GM12873 (cell line): Measurements from ENCODE around the gene TPPP.

ENCODE experiments used
- CTCF ChIP-seq: IDR thresholded peaks from 2 replicates; pipeline ENCODE4 v1.5.1; 2012; ENCODE audit warnings: low read depth, mild to moderate bottlenecking, moderate library complexity, low read length, control low read depth; ENCODE audit not compliant: insufficient read depth; ENCODE audit errors: missing control alignments

The TPPP gene

GRCh38 chr5:624951-625230 lies 68.3 kb downstream of the TPPP start:
- TF ChIP-seq CTCF, result no peak

DNA sequence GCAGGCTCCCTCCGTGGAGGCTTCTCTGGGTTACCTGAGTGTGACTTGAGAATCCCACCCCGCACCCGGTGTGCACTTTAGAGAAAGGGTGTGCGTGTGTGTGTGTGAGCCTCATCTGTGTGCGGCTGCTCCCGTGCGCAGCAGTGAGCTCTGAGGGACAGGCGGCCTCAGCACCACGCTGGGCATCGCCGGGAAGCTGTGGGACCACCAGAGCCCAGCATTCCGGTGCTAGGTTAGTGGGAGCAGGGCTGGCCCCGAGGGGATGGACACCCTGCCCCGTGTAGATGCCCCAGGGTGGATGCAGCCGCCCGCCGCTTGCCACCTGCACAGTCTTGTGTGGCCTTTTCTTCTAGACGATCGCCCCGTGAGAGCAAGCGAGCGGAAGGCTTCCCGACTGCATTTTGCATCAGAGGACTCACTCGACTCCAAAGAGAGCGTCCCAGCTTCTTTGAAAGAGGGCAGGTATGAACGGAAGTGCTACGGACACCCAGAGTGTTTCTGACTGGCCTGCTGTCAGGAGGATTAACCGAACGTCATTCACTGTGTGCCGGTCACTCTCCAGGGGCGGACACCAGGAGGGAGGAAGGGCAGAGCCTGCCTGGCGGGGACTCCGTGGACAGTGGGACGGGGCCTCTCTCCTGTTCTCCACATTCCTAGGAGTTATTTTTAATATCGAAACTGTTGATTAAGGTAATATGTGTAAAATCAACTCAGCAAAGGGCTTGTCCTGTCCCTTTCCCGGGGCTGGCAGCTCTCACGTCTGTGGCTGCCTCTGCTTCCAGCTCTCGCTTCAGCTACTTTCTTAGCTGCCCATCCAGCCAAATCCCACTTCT lies 68.8 kb downstream of the TPPP start:
- TF ChIP-seq CTCF, result no peak

GRCh38 chr5:623531-623930 lies 69.6 kb downstream of the TPPP start:
- no peak for TF ChIP-seq CTCF

GRCh38 chr5:622946-623522 lies 70.1 kb downstream of the TPPP start:
- no peak for TF ChIP-seq CTCF

DNA sequence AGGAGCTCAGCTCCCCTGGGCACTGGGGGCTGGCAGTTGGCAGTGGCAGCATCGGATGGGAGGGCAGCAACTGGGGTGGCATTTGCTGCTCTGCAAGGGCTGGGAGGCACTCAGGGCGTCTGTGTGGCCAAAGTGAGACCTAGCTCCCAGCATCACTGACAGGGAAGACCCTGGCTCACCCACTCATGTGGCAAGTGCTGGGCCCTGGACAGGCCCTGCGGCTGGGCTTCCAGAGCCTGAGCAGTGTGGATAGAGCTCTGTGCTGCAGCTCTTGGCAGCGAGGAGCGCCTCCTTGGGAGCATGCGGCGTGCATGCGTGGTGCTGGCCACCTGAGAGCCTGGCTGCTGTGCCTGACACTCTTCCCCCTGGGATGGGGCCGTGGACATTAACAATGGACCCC lies 70.8 kb downstream of the TPPP start:
- TF ChIP-seq CTCF, result peak; percentile 4

GRCh38 chr5:621341-621761 lies 71.8 kb downstream of the TPPP start:
- no peak for TF ChIP-seq CTCF

DNA sequence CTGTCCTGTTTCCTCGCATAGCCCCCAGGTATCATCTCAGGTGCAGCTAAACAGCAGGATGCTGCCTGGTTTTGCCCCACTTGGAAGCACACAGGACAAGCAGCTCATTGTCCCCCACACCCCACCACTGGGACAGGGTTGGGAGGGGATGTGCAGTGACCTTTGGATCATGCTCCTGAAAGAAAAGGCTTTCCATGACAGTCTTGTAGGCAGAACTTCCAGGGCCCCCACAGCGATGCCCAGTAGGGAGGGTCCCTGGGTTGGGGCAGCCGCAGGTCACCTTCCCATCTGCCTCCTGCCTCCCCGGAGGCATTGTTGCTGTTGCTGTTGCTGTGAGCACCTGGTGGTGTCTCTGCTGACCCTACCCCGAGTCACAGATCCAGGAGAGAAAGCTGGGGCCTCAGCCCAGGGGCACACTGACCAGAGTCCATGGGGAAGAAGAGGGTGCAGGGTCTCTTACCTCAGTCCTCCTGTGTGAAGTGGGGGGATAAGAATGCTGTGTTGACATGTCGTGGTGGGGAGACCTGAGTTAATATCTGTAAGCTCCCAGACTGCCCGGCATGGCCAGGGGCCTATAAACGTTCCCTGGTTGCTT lies 72.5 kb downstream of the TPPP start:
- TF ChIP-seq CTCF, result no peak
